HG02884 (cell line): ENCODE results near the gene CCDC3.
"Not testable (repeated sequence)": the region's sequence is repeated elsewhere in the genome, so short reads cannot be mapped to it uniquely, and the experiment has no call there.

Source experiments
- ATAC-seq: cut with Tn5 transposase; IDR thresholded peaks from one replicate; pipeline ENCODE4 v1.9.1; 2021; ENCODE audit warnings: mild to moderate bottlenecking, moderate library complexity; ENCODE audit not compliant: unreplicated experiment

Gene CCDC3

DNA sequence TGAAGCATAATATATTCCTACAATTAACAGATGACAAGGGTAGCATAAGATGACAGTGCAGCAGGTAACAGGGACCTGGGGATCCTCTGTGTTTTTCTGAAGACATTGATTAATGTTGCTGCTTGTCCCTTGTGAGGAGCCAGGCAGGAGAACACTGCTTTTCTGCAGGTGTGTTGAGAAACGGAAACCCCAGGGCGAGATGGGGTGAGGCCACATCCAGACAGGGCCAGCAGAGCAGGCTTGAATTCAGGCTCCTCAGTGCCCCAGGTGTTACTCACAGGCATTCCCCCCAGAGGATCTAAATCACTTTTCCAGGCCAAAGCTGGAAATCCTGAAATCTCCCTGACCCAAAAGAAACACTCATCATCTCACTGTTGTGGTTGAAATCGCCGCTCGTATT is 105.3 kb downstream of the CCDC3 start:
- ATAC-seq = no peak

DNA sequence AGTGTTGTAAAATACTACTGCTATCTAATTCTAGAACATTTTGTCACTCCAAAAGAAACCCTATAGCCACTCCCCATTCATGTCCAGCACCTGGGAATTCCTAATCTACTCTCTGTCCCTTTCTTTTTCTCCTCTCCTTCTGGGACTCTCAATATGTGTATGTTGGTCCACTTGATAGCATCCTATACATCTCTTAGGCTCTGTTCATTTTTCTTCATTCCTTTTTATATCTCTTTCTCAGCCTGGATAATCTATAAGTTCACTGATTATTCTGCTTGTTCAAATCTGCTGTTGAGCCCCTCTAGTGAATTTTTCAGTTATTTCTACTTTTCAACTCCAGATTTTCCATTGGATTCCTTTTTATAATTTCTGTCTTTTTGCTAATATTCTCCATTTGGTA is 108.6 kb downstream of the CCDC3 start:
- ATAC-seq = no peak

DNA sequence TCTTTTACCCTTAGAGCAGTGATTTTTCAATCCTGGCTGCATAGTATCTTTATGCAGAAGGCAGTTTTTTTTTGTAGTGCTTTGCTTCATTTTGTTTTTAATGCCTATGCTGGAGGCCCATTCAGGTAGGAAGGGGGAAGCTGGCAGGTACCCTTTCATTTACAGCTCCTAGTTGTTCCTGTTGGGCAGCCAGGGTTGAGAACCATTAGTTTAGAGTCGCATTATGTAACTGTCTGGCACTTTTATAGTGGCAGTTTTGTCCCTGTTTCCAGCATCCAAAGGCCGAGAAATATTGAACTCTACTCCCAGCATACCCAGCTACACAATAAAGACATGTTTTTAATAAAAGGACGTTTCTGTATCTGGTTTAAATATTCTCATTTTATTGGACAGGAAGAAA is 110.6 kb downstream of the CCDC3 start:
- ATAC-seq = no peak

DNA sequence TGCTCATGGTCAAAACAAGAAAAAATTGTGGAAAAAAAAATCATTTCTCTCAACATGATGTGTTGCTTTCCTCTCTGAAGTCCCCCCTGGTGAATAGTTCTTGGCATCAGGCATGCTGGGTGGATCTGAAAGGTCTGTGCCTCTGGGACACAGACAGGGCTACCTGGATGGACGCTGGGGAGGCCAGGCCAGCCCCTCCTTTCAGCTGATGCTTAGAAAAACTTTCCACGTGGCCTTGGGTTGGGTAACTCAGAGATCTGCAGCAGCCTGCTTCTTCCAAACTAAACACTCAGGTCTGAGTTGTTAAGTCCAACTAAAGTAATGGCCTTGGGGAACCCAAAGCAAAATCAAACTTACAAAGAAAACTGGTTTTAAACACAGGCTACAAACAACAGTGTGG is 113.0 kb downstream of the CCDC3 start:
- no peak for ATAC-seq

DNA sequence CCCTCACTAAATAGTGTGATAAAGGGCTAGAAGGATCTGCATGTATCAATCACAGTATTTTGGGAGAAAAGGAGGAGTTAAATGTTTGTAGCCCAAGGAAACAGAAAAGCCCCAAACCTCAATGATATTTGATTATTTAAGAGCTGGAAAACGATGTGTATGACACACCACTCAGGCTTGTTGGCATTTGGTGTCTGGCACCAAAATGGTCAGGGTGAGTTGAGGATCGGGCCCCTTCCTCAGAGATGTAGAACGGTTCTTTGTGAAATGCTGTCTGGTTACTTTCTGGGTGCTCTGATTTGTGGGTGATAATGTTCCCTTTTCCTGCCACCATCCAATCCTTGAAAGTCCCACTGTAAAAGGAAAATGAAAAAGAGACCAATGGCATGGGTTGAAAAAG is 113.7 kb downstream of the CCDC3 start:
- ATAC-seq = no peak

DNA sequence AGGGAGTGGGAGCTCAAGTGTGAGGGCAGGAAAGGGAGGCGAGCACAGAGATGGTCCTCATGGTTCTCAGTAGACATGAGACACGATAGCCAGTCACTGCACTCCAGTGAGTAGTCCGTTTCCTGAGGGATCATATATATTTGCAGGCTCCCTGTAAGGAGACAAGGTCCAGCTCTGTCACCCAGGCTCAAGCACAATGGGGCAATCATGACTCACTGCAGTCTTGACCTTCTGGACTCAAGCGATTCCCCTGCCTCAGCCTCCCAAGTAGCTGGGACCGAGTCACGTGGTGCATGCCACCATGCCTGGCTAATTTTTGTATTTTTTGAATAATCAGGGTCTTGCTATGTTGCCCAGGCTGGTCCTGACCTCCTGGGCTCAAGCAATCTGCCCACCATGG is 116.7 kb downstream of the CCDC3 start:
- ATAC-seq = no peak

DNA sequence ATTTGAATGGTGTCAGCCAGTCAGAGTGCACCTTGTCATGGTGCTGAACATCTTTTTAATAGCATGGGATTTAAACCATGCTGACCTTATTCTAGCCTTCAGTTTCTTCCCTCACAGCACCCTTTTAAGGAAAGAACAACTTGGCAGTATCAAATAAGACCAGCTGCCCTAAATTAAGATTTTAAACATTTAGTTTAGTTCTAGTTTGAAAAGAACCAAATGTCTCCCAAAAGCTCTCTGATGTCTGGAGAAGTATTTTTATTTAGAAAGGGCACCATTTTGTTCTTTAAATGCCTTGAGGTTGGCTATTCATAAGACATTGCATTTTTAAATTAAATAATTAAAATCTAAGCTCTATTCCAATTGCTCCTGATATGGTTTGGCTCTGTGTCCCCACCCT is 121.1 kb downstream of the CCDC3 start:
- ATAC-seq = no peak

DNA sequence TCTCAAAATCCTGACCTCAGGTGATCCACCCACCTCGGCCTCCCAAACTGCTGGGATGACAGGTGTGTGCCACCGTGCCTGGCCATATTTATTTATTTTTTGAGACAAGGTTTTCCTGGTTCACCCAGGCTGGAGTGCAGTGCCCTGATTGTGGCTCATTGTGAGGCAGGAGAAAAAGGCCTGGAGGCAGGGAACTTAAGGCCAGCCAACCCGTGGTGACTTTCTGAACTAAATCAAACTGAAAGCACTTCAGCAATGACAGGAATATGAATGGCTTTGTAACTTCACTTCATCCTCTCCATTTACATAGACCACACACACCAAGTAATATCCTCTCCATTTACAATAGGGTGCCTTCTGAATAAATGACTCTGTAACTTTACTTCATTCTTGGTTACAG is 124.4 kb downstream of the CCDC3 start:
- ATAC-seq = no peak

DNA sequence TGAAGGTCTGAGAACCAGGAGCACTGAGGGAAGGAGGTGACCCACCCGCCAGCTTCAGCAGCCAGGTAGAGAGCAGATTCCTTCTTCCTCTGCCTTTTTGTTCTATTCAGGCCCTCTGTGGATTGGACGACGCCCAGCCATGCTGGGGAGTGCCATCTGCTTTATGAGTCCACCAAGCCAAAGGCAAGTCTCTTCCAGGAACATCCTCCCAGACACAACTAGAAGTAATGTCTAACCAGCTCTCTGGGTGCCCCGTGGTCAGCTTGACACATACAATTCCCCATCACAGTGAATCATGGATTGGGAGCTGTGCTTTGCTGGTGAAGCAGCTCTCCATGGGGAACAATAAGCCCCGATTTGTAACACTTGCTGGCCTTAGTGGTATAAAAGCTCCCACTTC is 125.2 kb downstream of the CCDC3 start:
- no peak for ATAC-seq

DNA sequence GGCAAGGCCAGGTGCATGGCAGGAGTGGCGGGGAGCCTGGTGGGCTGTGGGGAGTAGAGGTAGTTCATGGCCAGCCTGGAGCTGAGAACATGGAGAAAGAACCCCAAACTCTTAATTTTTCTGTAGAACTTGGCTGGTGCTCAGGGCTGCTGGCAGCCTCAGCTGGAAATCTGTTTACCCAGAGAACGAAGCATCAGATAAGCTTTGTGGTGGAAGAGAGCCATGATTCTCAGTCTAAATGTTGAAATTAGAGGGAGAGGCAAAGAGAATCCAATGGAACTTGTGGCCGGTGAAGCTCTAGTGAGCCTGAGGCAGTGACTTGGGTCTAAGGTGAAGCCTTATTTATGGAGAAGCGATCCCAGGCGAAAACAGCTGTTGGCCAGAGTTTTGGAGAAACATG is 126.4 kb downstream of the CCDC3 start:
- no peak for ATAC-seq

DNA sequence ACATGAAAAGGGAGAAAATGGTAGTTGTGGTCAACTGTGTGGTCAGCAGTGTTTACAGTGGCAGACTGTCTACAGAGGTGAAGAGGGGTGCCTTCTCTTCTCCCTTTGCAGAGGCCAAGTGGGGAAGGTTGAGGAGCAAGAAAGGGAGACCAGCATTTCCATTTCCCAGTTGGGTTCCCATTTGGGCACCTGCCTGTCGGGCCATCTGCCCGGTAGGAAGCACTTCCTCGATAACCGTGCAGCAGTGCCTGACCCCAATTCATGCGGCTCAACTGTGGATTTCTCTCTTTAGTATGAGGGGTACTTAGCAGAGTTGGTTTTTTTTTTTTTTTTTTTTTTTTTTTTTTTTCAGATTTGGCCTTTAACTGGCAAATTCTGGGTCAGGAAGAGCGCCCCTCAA is 127.0 kb downstream of the CCDC3 start:
- no peak for ATAC-seq

DNA sequence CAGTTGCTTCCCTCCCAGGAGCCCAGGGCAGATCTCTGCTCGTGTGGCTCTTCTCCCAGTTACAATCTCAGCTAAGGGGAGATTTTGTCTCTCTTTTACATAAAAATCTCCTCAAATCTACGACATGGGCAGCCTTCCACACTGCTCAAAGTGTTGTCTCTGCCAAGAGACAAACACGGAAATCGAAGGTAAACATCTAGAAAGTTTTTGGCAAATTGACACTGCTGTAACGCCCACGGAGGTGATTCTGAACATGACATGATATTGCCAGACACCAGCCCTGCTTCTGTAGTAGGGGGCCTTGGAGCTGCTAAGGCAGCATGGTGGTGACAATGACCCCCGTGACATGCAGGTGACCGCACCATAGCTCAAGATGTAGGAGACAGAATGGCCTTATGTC is 128.3 kb downstream of the CCDC3 start:
- no peak for ATAC-seq

DNA sequence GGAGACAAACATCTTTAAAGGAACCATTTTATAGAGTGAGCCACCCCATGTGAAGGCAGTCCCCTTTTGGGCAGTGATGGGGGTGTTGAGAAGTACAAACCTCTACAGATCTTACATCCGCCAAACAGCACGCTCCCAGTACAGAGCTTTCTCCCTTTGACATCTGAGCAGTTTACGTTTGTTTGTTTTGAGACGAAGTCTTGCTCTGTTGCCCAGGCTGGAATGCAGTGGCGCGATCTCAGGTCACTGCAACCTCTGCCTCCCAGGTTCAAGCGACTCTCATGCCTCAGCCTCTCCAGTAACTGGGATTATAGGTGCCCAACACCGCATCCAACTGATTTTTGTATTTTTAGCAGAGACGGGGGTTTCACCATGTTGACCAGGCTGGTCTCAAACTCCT is 128.9 kb downstream of the CCDC3 start:
- no peak for ATAC-seq

DNA sequence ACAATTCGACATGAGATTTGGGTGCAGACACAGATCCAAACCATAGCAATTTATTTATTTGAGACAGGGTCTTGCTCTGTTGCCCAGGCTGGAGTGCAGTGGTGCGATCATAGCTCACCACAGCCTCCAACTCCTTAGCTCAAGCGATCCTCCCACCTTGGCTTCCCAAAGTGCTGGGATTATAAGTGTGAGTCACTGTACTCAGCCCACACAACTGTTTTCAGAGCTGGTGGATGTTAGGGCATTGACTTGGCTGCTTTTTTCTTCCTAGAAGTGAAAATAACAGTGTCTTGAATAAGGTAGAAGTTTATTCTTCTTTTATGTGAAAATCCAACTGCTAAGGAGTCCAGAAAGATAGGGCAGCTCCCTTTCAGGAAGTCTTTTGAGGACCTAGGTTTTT is 132.1 kb downstream of the CCDC3 start:
- no peak for ATAC-seq

DNA sequence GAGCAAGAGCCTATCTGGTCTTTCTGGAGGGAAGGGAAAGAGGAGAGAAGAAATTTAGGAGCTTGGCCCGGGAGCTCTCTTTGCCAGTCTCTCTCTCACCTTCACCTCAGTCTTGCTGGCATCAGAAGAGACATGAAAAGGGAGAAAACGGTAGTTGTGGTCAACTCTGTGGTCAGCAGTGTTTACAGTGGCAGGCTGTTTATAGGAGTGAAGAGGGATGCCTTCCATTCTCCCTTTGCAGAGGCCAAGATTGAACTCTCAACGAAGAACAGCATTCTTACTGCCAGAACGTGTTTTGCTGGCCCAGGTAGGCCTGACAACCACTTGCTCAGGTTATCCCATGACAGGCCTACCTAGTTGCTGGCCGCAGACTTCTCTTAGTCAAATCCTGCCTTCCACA is 133.3 kb downstream of the CCDC3 start:
- no peak for ATAC-seq

DNA sequence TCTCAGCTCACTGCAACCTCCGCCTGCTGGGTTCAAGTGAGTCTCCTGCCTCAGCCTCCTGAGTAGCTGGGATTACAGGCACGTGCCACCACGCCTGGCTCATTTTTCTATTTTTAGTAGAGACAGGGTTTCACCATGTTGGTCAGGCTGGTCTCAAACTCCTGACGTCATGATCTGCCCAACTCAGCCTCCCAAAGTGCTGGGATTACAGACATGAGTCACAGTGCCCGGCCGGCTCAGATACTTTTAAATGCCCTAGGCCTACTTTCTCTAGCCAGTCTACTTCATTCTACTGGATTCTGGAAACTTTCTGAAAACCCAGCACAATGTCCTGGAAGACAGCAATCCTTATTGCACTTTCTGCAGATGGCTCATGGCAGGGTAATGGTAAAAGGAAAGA is 136.0 kb downstream of the CCDC3 start:
- not testable (repeated sequence) for ATAC-seq

DNA sequence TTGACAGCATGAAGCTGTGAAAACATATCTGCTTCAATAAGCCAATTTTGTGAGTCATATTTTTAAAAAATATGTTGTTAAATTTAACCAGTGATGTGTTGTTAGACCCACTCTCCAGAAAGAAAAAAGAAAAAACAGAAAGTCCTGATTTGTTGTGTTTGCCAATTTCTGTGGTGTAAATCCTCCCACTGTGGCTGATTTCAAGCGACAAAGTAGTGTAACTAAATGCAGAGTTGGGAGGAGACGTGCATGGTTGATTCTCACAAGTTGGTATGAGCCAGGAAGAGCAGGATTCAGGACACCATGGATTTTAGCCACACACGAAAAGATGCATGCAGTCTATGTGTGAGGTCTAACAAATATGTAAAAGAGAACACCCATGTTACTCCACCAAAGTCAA is 139.1 kb downstream of the CCDC3 start:
- ATAC-seq = no peak

DNA sequence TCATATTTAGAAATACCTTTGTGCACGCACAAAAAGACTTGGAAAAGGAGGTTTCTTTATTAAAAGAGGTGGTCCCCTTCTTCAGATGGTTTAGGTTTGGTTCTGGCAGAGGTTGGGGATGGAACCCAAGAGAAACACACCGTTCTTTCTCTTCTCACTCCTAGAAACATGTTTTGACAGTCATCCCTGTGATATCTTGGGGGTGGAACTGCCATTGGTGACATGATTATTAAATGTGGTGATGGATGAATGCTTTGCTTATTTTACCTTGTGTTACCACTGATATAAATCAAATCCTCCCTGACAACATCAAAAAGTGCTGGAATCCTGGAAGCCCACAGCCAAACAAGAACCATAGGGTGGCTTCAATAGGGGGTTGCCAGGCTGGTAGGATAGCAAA is 146.5 kb downstream of the CCDC3 start:
- no peak for ATAC-seq

DNA sequence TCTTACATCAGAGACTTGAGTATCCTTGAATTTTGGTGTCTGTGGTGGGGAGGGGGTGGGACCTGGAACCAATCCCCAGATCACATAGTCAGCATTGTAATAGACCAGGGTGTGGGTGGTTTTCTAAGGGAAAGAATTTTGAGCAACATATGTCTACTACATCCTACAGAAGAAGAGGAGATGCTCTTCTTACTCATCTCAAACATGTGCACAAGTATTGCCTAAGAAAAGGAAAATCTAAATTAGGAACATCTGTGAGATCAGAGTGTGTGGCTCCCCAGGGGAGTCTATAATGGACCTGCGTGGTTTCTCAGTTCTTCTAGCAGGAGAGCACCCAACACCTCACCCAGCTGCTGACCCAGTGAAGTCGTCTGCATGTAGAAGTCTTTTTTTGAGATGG is 148.8 kb downstream of the CCDC3 start:
- no peak for ATAC-seq

DNA sequence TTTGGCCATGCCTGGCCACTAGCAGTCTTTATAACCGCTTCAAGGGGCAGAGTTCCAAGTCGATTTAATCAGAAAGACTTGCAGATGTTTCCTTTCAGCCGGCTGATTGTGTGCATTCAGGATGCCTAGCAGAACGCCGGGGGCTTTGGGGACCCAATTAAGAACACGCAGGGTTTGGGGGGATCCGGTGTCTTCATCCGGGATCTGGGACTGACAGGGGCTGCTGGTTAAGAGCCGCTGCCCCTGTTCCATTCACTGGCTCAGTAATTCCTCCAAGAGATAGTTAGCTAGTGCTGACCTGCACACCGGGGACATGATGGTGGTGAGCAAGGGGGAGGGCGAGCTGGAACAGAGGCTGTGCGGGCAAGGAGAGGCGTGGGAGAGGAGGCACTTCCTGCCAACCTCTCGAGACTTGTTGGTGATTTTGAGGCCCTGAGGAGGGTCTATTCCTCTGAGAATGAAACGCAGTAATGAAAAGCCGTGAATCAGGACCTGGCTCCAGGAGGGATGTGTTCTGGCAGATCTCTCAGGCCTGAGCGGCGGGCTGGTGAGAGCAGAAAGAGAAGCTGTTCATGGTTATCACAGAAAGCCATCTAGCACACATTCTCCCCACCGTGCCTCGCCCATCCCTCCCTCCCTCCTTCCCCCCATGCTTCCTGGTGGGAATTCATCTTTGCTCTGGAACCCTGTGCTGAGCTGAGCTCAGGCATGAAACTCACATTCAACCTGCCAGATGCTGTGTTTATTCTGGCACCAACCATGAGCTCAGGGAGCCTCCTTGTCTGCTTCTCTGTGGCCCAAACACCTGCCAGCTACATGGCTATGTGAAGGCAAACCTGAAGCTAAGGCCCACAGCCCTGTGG is 152.0 kb downstream of the CCDC3 start:
- ATAC-seq = no peak

DNA sequence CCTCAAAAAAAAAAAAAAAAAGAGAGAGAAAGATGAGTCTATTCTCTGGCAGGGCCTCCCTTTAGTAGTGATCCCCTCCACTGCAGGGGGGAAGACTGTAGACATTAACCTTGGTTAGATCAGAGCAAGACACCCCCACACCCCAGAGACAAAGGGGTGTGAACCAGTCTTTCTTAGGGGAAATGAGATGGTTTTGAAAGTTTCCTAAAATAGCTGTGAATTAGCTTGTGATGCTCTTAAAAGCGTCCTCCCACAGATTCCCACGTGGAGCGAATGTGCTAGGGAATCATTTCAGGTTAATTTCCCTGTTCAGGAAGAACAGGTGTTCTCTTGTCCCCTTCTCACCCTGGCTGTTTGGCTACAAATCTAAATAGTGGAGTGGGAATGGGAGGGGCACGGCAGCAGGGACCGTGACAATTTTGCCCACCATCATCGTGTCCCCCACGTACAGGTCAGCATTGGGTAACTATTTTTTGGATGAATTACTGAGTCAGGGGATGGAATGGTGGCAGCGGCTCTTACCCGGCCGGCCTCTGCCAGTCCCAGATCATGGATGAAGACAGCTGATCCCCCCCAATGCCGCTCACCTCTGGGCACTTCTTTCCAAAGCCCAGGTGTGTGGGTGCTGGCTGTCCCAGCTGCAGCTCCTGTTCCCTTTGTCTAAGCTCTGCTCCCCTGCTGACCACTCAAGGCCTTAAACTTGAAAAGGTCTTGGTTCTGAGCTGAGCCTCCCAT is 152.9 kb downstream of the CCDC3 start:
- ATAC-seq = no peak

DNA sequence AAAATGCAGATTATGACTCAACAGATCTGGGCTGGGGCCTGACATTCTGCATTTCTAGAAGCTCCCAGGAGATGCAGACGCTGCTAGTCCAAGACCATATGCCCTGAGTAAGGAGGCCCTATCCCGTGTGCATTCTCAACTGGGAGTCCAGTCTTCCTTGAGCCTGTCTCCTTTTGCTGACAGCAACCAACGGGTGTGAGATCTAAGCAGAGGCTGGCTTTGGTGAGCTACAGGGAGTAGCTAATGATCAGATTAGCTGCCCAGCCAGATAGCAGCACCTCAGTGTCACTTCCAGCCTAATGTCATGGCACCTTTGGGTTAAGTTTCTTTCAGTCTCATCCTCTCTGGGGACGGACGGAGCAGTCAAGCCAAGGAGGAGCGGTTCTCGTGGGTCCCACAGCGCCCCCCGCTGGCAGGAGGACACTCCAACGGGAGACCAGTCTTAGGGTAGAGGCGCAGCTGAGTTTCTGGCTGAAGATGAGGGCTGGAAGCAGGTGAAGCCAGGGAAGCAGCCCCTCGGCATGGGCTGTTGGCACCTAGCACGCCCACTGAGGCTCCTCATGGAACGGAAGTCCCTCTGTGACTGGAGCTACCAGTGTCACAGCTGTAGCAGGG is 154.0 kb downstream of the CCDC3 start:
- no peak for ATAC-seq
